Fibroblast of the conjunctiva (primary cell): ENCODE measurements around the gene NUP98.
A peak's percentile ranks its signal among the peaks of the same experiment; 100 is the strongest.
"Not testable (repeated sequence)": the region's sequence is repeated elsewhere in the genome, so short reads cannot be mapped to it uniquely, and the experiment has no call there.

ENCODE experiments used
- DNase-seq: peaks from one replicate; pipeline ENCODE4 v3.0.0-alpha.2; 2010; ENCODE audit warnings: low read depth

NUP98 gene

DNA sequence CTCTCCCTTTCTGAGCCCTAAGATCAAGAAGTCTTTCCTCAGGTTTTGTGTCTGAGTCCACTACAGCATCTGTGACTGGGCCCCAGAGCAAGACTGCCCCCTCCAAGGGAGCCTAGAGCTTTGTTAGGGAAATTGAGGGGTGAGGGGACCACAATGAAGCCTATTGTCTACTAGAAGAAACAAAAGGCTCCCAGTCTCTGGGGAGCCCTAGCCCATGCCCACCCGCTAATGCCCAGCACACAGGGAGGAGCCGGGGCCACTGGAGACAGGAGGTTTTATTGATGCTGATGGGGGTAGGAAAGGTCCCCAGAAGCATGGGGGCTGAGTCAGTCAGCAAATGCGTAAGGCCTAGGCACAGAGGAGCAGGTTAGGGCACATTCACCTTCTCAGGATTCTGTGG lies 29.4 kb upstream of the NUP98 start:
- DNase-seq, result no peak

DNA sequence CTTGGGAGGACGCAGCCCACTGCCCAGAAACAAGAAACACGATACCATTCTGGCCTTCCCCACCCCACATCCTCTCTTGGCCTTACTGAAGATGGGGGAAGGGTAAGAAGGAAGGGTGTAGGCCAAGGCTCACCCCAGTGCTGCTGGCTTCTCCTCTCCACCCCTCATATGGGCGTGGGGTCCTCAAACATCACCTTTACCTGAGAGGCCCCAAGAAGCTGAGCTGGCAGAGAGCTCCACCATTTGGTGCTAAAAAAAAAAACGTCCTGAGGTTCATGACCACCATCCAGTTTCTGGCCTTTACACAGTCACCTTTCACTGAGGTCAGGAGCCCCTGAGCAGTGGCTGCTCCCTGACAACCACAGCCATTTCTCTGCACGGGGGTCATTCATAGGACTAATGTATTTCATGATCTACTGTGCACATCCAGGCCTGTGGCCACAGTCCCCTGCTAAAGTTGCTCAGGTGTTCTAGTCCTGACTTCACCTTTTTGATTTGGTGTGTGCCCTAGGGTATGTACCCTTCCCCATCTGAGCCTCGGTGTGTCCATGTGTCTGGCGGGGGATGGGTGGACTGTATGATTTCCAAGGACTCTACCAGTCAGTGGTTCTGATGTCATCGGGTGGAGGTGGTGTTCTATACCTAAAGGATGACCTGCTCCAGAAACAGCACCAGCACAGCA lies 28.3 kb upstream of the NUP98 start:
- DNase-seq, result no peak

DNA sequence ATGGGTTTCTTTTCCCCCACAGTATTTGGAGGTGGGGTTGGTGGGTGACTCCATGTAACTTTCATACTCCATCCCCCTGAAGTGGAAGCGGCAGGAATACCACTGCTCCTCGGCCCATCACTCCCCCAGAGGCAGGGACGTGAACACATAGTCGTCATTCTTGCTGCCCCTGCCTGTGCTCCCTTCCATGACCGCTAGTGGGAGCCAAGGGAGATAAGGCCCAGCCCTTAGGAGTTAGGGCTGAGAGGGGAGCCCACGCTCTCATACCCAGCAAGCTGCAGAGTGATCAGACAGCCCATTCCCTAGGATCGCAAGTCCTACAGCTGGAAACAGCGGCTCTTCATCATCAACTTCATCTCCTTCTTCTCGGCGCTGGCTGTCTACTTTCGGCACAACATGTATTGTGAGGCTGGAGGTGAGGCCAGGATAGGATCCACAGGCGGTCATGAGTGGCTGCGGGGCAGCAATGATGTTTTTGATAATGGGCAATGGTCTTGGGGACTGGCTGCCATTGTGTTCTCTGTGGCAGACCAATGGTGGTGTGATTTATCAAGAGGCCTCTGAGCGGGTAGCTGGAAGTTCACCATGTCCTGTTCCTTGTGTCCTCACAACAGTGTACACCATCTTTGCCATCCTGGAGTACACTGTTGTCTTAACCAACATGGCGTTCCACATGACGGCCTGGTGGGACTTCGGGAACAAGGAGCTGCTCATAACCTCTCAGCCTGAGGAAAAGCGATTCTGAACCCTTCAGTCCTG lies 27.5 kb upstream of the NUP98 start:
- no peak for DNase-seq

GRCh38 chr11:3823762-3824506 lies 26.6 kb upstream of the NUP98 start:
- DNase-seq, result no peak

GRCh38 chr11:3823303-3823702 lies 25.9 kb upstream of the NUP98 start:
- DNase-seq, result peak; percentile 64

GRCh38 chr11:3822312-3822711 lies 25.0 kb upstream of the NUP98 start:
- DNase-seq, result no peak

- no peak for DNase-seq
Measured at GRCh38 chr11:3820971-3821370, 23.6 kb upstream of the NUP98 start.

DNA sequence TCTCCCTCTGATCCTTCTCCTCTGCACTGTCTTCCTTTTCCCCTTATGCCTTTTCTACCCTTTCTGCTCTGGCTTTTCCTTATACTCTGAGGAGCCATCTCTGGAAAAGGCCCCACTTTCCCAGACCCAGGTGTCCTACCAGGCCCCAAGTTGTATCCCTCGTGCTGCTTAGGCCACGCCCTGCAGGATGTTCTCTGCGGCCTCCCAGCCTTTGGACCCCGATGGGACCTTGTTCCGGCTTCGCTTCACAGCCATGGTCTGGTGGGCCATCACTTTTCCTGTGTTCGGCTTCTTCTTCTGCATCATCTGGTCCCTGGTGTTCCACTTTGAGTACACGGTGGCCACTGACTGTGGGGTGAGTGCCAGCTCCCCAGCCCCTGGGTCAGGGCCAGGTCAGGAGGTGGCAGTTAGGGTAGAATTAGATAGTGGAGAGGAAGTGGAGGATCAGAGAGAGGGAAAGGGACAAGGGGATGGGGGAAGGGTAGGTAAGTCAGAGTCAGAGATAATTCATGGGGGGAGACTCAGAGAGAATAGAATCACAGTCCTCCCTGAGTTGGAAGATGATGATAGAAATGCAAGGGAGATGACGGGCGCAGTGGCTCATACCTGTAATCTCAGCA lies 19.9 kb upstream of the NUP98 start:
- no peak for DNase-seq

- DNase-seq, result no peak
Measured at GRCh38 chr11:3816673-3817072, 19.3 kb upstream of the NUP98 start.

- no peak for DNase-seq
Measured at GRCh38 chr11:3815845-3816244, 18.5 kb upstream of the NUP98 start.

DNA sequence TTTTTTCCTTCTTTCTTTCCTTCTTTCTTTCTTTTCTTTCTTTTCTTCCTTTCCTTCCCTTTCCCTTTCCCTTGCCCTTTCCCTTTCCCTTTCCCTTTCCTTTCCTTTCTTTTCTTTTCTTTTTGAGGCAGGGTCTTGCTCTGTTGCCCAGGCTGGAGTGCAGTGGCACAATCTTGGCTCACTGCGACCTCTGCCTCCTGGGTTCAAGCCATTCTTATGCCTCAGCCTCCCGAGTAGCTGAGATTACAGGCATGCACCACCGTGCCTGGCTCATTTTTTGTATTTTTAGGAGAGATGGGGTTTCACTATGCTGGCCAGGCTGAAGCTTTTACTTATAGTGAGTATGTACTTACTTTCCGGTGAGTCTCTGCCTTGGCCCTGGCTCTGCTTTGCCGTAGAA lies 17.5 kb upstream of the NUP98 start:
- DNase-seq, result not testable (repeated sequence)

DNA sequence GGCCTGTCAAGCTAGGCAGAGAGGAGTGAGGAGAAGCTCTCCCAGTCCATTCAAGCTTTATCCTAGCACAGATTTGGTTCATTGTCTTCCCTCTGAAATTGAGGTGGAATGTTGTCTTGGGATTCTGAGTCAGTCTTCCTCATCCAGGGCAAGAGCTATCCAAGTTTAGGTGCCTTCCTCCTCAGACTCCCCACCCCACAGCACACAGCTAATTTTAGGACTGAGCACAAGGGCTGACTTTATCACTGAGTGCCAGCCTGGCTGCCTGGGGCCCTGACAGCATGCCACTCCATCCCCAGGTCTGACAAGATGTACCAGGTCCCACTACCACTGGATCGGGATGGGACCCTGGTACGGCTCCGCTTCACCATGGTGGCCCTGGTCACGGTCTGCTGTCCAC lies 13.6 kb upstream of the NUP98 start:
- no peak for DNase-seq

DNA sequence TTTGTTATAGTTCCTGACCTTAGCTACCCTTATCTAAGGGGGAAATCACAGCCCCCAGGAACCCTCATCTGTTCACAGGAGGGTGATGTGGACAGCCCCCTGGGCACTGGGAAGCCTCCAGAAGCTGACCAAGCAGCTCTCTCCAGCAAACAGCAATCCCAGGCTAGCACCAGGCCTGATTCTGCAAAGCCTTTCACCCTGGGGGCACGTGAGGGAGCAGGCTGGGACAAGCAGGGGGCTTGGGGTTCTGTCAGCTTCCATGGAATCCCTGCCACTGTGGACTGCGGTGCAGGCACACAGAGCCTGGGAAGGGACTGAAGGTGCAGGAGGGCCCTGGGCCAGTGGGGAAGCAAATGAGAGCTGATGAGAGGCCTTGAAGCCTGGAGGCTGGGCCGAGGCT lies 13.1 kb upstream of the NUP98 start:
- DNase-seq, result no peak

DNA sequence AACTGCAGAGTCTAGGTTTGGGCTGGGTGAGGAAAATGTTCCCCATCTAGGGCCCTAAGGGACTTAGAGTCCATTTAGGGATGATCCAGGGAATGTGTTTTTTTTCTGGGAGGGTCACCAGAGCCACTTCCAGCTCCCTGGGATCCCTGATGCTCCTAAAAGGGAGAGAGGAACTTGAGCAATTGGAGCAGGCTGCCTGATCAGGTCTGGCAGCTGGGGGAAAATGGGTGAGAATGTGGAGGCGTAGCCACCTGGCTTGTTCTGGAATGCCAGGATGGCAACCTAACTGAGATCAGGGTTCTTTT lies 12.2 kb upstream of the NUP98 start:
- no peak for DNase-seq

GRCh38 chr11:3808861-3809623 lies 11.7 kb upstream of the NUP98 start:
- peak; percentile 37 for DNase-seq

DNA sequence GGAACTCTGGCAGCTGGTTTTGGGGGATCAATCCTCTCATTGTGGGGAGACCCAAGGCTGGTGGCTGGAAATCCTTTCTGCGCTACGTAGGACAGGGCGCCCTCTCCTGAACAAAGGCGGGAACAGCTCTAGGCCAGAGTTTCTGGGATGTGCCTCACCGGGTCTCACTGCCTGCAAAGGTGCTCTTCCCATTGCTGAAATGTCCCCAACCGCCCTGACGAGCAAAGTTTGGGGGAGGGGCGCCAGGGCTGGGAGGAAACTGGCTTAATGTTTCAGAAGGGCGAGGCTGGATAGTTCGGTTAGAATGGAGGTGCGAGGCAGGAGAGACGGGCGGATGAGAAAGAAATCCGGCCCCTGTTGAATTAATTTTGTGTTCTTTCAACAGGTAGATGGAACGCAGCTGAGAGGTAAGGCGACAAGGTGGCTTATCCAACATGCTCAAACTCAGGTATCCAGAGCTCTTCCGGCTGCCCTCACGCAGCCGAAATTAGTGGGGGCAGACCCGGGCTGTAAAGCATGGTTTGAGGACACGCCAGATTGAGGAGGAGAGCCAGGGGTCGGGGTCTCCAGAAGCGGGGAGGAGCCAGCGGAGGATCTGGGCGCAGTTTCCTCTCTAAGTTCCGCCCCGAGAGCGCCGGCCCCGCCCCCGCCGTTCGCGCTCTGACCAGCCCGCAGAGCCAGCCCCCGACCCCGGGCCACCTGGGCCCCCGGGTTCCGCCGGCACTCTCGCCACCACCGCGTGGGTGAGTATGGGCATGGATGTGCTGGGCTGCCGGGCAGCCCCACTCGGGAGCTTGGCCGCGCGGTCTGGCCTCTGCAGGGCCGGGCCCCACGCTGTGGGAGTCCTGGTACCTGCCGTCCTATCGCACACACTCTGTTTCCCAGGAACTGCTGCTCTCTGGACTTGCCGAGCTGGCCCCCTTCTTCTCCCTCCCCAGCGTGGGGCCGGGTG lies 10.8 kb upstream of the NUP98 start, which contains the start of gene PGAP2:
Gene PGAP2, plus strand, starts transcription at position 652 of the 952 bp plus-strand sequence. CDS start 2,700 bp downstream, outside the sequence.
- DNase-seq, result peak; percentile 21

- DNase-seq, result no peak
Measured at GRCh38 chr11:3803726-3804495, 6.6 kb upstream of the NUP98 start.

- DNase-seq, result no peak
Measured at GRCh38 chr11:3802011-3802790, 4.8 kb upstream of the NUP98 start.

GRCh38 chr11:3799873-3800272 lies 2.5 kb upstream of the NUP98 start:
- no peak for DNase-seq
